Effector CD4-positive, alpha-beta T cell (primary cell): ENCODE data around the gene OR1J1. TPM values are rescaled to one million over a fixed set of nuclear protein-coding genes. Genes with fewer than 3 reads are reported as not detected.
A peak's percentile ranks its signal among the peaks of the same experiment; 100 is the strongest.

Experiments used
- DNase-seq: peaks from one replicate; pipeline ENCODE4 v3.0.0-alpha.2; 2020
- total RNA-seq: gene quantifications from one replicate; lab custom pipeline; 2026; lab: John Stamatoyannopoulos, UW

Gene OR1J1, protein sequence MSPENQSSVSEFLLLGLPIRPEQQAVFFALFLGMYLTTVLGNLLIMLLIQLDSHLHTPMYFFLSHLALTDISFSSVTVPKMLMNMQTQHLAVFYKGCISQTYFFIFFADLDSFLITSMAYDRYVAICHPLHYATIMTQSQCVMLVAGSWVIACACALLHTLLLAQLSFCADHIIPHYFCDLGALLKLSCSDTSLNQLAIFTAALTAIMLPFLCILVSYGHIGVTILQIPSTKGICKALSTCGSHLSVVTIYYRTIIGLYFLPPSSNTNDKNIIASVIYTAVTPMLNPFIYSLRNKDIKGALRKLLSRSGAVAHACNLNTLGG
- not detected for total RNA-seq

DNA sequence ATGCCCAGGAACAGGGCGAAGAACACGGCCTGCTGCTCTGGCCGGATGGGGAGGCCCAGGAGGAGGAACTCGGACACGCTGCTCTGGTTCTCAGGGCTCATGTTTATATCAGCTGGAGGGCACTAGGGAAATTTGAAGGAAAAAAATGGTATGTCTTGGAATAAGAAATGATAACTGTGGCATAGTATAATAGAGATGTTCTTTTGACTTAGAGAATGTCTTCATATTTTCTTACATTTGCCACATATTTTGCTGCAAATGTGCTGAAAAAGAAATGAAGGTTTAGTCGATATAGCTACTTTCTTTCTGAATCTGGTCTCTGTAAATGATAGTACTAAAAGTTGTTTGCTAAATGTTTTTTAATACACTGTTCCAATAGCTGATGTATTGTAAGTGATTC is at the start of gene OR1J1:
OR1J1 (minus strand) TSS at position 101 of the 400 bp plus-strand sequence; CDS start at position 101, 0 bp downstream.
- DNase-seq: no peak

DNA sequence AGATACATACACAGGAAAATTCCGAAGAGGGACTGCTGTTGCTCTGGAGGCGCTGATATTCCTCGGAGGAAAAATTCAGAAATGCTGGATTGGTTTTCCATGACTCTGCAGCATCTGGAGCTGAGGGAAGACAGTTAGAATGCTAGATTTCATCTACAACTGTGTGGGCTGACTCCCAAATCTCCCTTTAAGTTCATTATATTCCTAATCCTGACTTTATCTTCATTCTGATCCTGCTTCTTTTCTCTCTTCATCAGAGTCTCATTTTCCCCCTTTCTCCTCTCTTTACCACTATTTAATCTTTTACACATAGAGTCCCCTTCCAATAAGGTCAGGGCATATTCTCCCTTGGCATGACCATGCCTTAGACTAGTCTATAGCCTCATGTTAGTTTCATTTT is 49.5 kb upstream of the OR1J1 start, which contains the start of gene OR1N1:
OR1N1 (minus strand) TSS at position 101 of the 400 bp plus-strand sequence; CDS start at position 101, 0 bp downstream.
- no peak for DNase-seq

GRCh38 chr9:122526602-122527001 is 48.9 kb upstream of the OR1J1 start:
- DNase-seq: no peak

GRCh38 chr9:122519376-122519775 is 41.6 kb upstream of the OR1J1 start:
- no peak for DNase-seq

DNA sequence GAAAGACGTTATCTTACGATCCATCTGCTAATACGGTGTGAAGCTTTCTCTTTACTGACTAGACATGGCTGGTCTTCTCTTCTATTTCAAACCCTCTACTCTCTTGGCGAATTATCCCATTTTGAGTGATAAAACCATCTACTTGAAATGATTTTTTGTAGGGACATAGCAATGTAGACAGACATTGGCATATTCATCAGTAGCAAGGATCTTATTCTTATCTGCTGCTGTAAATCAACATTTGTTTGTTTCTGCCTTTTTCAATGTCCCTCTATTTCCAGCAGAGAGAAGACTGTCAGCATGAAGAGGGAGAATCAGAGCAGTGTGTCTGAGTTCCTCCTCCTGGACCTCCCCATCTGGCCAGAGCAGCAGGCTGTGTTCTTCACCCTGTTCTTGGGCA is 41.1 kb upstream of the OR1J1 start, which contains the start of gene OR1J4:
OR1J4 (plus strand) TSS at position 301 of the 400 bp plus-strand sequence; CDS start at position 301, 0 bp downstream.
- DNase-seq: no peak

DNA sequence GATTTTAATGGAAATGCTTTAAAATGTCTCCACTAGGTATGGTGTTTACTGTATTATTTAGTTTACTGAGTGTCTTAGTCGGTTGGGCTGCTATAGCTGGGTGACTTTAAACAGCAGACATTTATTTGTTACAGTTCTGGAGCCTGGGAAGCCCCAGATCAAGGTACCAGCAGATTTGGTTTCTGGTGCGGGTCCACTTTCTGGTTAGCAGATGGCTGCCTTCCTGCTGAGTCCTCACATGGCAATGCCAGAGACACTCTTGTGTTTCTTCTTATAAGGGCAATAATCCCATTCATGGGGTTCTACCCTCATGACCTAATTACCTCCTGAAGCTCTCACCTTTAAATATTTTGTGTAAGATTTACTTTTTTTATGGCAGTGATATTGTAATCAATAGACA is 40.5 kb upstream of the OR1J1 start:
- DNase-seq: no peak

GRCh38 chr9:122510502-122510901 is 32.8 kb upstream of the OR1J1 start, which contains the start of gene OR1J2:
TSS of gene OR1J2 (plus strand) at chr9:122510802. CDS start at chr9:122510802, 0 bp downstream.
- DNase-seq: no peak

GRCh38 chr9:122506964-122507363 is 29.2 kb upstream of the OR1J1 start:
- DNase-seq: no peak

- DNase-seq: no peak
These were observed 21.2 kb upstream of the OR1J1 start for GRCh38 chr9:122498883-122499288.

GRCh38 chr9:122479062-122479461 is 1.3 kb upstream of the OR1J1 start:
- no peak for DNase-seq

GRCh38 chr9:122477346-122477745 is 380 bp downstream of the OR1J1 start:
- no peak for DNase-seq

DNA sequence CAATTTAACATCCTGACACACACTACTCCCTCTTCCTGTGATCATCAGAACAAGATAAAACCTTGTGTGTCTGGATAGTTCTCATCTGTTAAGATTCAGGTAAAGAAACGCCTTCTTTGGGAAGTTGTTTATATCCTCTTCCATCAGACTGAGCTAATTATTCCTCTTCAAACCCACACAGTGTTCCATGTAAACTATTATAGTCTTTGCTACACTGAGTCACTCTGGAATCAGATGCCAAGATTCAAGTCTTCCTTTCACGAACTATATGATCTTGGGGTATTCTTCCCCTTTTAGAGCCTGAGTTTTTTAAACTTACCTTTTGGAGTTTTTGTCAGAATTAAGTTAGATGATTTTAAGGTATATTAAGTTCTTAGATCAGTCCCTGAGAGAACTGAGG is 2.0 kb downstream of the OR1J1 start:
- no peak for DNase-seq

DNA sequence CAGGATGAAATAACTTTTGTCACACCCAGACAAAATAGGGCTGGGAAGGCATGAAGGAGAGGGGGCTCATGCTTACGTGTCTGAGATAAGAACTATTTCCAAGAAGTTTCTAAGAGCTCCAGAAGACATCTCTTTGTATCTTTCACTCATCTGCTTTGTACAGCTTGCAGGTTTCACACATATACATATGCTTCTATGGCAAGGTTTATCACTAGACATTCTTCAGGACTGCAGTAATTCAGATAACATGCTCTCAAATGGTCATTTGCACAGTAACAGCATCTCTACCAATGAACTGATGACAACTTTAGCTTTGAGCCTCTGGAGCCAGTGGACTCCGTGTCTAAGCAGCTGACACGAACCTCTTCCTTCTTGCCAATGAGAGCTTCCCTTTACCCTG is 3.2 kb downstream of the OR1J1 start:
- DNase-seq: no peak

- DNase-seq: no peak
These were observed 9.0 kb downstream of the OR1J1 start for GRCh38 chr9:122468735-122469134.

DNA sequence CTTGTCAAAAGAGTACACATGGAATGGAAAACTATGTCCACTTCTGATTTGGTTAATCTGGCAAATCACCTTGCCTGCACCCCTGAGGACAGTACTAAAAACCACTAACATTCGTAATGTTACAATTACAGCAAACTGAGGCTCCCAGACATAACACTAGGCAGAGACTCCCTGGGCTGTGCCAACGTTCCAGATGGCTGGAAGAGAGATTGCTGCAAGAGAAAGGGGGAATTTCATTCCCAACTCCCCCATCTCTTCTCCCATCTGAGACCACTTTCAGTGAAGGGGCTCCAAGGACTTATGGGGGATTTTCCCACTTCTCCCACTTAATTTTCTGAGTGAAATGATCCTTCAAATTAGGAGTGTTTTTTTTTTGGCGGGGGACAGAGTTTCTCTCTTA is 11.3 kb downstream of the OR1J1 start:
- DNase-seq: no peak

- DNase-seq: peak; percentile 39
These were observed 12.8 kb downstream of the OR1J1 start for GRCh38 chr9:122464633-122465567.

GRCh38 chr9:122463828-122464632 is 13.7 kb downstream of the OR1J1 start:
- no peak for DNase-seq

- no peak for DNase-seq
These were observed 19.9 kb downstream of the OR1J1 start for GRCh38 chr9:122457787-122458186.

DNA sequence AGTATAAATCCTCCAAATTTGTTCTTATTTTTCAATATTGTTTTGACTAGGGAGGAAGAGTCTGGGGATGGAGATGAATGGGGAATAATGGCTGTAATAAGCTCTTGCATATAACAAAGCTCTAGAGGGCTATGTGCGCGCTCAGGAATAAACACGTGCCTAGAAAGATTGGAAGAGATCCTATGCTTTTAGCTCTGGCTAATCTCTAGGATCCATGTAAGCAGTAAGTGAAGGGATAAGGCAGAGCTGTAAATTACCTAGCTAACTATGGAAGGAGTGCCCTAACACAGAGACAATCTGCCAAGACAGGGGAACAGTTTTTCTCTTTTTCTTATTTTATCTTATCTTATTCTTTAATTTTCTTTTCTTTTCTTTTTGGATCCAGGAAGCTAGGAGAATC is 21.6 kb downstream of the OR1J1 start:
- no peak for DNase-seq

- DNase-seq: no peak
These were observed 24.0 kb downstream of the OR1J1 start for GRCh38 chr9:122453677-122454135.

DNA sequence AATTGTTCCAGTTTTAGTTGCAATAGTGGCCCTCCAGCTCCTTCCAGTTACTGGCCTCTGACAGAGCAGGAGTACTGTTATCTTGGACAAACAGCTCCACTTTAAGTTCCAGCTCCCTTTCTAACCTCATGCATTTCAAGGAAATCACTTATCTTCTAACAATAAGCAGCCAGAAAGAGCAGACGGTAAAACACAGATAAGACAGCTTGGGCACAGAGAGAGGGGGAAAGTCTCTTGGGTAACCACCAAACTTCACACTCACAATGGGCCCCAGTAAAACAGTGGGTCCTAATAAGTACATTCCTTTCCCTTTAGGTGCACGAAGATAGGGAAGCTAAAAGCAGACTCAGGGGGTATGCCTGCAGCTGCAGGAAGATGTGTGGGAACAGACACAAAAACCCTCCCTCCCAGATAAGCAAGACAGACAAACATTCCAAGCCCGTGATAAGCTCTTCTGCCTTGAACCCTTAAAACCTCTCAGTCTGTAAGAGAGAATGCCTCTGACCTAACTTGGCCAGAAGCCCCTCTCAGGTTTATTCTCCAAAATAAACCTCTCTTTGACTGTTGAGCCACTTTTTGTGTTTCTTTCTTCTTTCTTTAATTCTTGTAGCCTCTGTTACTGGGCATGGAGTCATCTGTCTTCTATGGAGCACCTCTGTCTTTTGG is 30.8 kb downstream of the OR1J1 start:
- no peak for DNase-seq
